HT-29 (cell line): ENCODE results near the gene LYZL1. TPM values are rescaled to one million over a fixed set of nuclear protein-coding genes. Genes with fewer than 3 reads are reported as not detected.
"Not testable (repeated sequence)": the region's sequence is repeated elsewhere in the genome, so short reads cannot be mapped to it uniquely, and the experiment has no call there.

Experiments used
- DNase-seq: peaks from one replicate; pipeline ENCODE4 v3.0.0-alpha.2; 2015; ENCODE audit warnings: low spot score
- total RNA-seq: library from RNA; depleted of rRNA; stranded (reverse); fragments of >200 nt; shearing (Covaris generic); gene quantifications from 2 replicates; pipeline ENCODE4 v1.2.3, GENCODE V29; 2014

Gene LYZL1
- total RNA-seq, 1 experiment from 2014 or later: not detected

DNA sequence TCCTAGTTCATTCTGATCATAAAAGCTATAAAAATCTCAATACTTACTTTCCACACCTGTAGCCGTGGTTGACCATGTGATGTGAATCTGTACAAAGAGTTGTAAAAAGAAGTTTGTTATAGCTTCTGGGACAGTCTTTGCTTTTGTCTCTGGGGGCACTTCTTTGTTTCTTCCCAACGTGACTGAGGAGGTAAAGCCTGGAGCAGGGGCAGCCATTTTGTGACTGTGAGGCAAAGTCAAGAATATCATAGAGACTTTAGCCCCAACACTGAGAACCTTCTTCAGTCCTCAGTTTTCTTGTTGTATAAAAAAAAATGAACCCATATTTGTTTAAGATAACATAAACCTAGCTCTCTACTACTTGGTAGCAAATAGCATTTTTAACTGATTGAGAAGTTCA lies 29.4 kb upstream of the LYZL1 start:
- DNase-seq: no peak

DNA sequence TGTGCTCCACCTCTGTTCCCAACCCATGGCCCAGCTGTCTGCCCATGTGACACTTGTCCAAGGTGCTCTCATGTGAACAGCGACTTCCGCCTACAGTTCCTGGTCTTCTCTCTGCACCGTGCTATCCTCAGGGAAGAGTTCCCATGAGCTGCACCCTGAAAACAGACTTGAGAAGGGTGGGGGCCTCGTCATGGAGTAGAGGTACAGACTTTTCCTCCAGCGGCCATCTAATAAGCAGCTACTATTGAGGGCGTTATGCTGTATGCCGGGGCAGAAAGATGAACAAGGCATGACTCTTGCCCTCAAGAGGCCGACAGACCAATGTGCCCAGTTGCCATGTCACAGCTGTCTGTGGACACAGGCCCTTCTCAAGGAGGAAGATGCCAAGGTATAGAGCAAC lies 25.4 kb upstream of the LYZL1 start:
- no peak for DNase-seq

DNA sequence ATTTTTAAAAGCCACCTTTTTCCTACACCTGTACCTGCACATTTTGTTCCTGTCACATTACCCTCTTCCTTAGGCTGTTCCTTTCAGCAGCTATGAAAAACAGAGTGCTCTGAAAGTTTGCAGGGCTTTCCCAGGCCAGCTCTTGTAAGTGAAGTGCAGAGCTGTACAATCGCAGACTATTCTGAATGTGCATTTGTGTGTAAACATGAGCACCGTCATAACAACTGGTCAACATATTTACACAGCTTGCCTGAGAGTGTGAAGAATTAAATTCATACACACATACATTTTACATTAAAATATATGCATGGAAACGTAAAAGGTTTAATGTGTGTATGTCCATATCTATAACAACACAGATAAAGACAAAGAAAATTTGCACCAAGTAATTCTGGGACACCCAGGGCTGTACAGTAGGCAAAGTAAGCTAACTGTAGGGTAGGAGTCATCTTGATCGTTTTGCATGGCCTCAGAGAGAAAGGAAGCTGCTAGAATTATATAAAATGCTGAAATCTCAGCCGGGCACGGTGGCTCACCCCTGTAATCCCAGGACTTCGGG lies 23.6 kb upstream of the LYZL1 start:
- no peak for DNase-seq

DNA sequence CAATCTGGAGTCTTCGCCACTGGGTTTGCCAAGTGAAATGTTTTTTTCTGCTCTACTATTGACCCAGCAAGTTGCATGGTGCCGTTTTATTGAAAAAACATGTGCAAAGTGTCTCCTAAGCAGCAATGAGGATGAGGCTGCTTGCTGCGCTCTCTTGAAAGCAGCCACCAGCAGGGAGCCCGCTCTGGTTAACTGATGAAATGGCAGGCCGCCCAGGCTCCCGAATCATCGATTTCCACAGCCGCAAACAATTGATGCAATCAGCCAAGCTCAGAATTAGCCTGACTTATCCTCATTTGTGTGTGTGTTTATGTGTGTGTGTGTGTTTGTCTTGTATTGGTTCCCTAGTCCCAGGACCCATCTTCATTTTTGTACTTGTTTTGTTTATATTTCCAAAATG lies 22.2 kb upstream of the LYZL1 start:
- no peak for DNase-seq

DNA sequence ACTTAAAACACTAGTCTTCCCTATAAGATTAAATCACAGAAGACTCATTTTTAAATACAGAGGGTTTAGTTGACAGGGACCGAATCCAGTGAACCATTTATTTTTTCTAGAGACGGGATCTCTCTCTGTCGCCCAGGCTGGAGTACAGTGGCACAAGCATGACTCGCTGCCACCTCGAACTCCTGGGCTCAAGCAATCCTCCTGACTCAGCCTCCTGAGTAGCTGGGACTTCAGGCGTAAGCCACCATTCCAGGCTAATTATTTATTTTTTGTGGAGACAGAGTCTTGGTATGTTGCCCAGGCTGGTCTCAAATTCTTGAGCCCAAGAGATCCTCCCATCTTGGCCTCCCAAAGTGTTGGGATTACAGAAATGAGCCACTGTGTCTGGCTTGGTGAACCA lies 20.9 kb upstream of the LYZL1 start:
- no peak for DNase-seq

DNA sequence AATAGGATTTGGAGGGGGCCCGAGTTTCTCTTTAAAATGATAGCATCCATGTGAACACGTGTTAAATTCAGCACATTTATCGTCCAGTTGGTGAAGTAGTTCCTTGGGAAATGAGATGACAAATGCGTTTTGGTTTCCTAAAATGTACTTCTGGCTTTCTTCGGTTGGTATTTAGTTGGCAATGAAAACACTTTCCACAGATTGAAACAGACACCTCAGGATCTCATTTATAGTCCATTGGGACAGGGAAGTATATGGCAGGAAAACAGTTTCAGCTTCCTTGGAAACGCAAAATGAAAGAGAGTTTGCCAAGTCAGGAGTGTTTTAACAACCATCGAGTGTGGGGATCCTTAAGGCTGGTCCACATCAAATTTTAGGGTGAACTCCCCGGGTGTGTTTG lies 19.4 kb upstream of the LYZL1 start:
- DNase-seq: no peak

DNA sequence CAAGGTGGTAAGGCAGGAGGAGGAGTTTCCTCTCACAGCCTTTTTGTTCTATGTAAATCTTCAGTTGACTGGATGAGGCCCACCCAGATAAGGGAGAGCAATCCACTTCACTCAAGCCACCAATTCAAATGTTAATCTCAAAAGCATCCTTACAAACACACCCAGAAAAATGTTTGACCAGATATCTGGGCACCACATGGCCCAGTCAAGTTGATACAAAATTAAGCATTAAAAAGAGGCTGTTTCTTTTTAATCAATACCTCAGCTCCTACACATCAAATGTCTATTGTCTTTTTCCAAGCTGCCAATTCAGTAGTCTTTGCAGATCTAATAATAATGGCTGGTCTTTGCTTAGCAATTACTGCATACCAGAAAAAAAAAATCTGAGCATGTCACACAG lies 18.0 kb upstream of the LYZL1 start:
- DNase-seq: no peak

DNA sequence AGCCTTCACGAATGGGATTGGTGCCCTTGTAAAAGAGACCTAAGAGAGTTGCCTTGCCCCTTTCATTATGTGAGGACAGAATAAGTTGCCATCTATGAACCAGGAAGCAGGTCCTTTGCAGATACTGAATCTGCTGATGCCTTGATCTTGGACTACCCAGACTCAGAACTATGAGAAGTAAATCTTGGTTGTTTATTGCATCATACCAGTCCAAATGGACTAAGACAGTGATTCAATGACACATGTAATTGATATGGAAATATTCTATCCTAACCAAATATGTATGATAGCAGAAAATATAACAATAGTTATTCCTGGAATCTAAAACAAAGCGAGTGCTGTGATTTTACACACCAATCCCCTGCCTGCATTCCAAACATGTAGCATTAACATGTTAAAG lies 17.0 kb upstream of the LYZL1 start:
- no peak for DNase-seq

DNA sequence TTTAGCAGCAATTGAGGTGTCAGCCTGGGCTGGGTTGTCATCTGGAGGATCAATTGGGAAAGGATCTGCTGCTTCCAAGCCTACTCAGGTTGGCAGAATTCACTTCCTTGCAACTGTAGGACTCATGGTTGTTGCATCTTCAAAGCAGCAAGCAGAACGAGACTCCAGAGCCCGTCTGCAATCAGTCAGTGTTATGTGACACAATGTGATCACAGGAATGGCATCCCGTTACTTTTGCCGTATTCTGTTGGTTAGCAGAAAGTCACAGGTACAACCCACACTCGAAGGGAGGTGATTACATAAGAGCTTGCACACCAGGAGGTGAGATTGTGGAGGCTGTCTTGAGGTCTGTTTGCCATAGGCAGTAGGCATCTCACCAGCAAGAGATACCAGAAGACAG lies 15.4 kb upstream of the LYZL1 start:
- DNase-seq: no peak

DNA sequence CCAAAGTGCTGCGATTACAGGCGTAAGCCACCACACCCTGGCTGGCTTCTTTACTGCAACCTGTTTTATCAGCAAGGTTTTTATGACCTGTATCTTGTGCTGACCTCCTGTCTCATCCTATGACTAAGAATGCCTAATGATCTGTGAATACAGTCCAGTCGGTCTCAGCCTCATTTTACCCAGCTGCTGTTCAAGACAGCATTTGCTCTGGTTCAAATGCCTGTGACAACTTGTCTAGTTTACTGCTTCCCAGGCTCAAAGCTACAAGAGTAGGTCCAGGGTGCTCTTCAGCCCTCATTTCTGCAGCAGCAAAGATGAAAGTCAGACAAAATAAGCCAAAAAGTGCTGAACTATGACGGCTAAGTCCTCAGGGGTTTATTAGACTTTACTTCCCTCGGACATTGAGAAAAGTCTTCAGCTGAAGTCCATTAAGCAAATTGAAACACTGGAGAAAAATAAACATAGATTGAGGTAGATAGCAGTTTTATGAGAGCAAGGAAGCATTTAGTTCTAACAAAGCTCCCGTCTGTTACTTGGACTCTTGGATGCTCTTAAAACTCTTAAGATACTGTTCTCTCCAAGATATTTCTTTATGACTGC lies 12.5 kb upstream of the LYZL1 start:
- peak; percentile 12 for DNase-seq

DNA sequence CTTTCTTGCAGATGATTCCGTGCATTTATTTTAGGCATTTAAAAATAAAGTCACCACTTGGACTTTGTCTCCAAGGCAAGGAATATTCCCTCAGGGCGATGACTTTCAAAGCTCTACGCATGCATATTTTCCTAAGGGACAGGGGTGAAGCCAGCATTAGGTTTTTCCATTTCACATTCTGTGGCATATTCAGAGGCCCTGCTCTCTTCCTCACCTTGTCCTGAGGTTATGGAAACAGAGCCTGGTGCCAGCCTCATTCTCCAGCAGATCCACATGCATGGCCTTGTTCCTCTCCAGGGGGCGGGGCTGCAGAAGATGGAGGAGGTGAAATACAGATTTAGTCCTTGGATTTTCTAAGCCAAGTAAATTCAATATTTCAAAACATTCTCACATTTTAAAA lies 11.6 kb upstream of the LYZL1 start:
- no peak for DNase-seq

DNA sequence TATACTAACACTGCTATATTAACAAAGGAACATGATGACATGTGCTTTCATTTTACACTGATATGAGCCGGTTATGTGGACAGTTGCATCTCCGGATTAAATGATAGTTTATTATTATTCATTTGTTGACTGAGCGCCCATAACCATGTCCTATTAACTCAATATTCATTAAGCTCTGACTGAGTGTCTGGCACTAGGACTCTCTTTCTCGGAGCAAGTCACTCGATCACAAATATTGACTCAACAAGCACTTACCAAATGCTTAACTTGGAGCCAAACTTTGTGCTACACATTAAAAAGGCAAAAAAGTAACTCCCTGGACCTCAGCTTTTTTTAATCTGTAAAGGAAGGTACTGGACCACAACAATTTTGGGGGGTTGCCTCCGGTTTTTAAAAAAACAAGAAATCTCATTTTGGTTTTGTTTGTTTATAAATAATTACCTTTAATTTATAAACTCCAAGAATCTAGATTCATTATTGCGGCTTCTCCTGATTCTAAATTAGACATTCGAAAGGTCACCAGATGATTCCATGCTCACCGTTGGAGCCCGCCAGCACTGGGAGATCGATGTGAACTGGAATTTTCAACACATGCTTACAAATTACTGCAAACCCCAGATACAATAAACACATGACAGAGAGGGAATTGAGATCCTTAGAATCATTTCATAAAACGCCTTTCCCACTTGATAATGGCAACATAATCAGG lies 8.9 kb upstream of the LYZL1 start:
- DNase-seq: no peak

DNA sequence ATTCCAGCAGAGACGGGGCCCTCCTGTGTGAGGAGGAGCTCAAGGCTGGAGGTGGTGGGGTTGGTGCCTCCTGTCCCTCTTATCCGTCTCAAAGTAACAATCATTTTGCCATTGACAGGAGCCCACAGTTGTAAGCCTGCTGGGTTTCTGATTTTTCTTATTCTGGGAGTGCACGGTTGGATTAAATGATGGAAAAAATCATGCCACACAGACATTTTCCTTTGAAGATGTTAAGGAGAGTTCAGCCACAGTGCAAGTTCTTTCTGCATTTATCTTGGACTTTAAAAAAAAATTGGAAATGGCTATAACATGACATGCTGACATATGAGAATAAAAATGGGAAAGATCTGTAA lies 8.4 kb upstream of the LYZL1 start:
- no peak for DNase-seq

DNA sequence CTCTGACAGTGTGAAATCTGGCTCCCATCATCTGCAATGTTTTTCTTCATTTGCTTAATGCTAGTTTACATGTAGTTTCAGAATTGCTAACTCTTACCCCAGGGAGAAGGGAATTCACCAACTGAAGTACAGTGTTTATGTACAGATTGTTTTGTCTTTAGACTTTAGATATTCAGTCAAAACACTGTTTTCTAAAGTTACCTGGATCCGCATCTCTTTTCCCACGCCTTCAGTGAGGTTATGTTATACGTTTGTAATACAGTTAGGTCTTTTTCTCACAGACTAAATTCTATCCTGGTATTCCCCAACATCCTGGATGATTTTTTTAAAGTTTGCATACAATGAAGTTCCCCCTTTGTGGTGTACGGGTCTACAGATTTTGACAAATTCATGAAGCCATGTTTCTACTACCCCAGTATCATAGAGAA lies 3.2 kb upstream of the LYZL1 start:
- no peak for DNase-seq

DNA sequence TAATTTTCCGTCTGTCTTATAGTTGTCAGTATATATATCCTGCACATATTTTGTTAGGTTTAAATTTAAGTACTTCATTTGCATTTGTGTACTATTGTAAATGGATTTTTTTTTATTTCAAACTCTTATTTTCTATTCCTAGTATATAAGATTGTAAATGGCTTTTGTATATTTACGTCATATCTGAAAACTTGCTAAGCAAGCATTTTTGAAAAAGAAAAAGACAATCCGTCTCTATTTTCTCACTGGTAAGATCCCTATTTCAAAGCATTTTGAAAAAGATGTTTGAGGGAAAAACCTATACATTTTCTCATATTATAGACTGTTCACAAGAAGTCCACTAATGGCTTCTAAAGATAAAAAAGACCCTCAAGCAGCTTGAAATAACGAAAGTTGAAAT lies 1.2 kb upstream of the LYZL1 start:
- no peak for DNase-seq

DNA sequence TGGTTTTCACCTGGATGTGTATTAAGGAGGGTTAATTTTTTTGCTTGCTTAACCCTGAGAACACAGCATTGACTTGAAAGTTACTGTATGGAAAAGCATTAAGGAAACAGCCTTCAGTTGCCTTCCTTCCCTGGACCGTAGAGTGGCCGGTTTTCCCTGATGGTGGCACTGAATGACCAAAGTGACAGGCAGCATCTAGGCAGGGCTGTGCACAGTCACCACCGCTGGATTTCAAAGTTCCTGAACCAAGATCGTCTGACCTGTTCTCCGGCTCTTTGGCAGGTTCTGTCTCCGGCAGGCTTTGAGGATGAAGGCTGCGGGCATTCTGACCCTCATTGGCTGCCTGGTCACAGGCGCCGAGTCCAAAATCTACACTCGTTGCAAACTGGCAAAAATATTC lies 2.7 kb downstream of the LYZL1 start:
- DNase-seq: not testable (repeated sequence)

DNA sequence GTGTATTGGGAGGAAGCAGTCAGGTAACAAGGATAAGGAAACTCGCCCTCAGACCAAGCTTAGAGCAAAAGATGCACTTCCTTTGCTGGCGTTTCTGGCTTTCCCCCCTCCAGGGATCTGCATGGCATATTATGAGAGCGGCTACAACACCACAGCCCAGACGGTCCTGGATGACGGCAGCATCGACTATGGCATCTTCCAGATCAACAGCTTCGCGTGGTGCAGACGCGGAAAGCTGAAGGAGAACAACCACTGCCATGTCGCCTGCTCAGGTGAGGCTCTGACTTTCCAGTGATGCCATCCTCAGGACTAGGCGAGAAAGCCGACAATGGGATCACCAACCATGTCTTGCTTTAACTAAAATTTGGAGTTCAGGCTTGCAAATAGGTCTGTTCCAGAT lies 3.5 kb downstream of the LYZL1 start:
- not testable (repeated sequence) for DNase-seq

DNA sequence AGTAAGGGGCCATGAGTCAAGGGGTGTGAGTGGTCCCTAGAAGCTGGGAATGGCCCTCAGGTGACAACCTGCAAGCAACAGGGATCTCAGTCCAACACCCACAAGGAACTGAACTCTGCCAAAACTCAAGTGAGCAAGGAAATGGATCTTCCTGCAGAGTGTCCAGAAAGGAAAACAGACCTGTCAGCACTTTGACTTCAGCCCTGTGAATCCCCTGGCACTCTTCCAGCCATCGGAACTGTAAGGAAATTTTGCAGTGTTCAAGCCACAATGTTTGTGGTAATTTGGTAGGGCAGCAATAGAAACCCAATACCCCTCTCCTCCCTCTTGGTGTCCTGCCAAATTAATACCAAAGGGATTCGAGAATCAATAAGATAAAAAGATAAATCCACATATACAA lies 6.9 kb downstream of the LYZL1 start:
- no peak for DNase-seq

DNA sequence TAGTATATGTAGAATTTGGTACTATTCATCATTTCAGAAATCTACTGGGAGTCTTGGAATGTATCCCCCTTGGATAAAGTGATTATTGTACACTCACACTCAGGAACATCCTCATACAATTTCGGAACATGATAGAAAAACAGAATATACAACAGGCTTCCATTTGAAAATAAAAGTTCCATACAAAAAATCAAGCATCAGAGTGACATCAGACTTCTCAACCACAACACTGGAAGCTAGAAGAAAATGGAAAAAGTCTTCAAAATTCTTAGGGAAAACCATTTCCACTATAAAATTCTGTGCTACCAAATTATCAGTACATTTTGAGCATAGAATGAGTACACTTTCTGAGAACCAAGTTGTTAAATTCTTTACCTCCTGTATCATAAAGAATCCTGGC lies 8.8 kb downstream of the LYZL1 start:
- DNase-seq: no peak

DNA sequence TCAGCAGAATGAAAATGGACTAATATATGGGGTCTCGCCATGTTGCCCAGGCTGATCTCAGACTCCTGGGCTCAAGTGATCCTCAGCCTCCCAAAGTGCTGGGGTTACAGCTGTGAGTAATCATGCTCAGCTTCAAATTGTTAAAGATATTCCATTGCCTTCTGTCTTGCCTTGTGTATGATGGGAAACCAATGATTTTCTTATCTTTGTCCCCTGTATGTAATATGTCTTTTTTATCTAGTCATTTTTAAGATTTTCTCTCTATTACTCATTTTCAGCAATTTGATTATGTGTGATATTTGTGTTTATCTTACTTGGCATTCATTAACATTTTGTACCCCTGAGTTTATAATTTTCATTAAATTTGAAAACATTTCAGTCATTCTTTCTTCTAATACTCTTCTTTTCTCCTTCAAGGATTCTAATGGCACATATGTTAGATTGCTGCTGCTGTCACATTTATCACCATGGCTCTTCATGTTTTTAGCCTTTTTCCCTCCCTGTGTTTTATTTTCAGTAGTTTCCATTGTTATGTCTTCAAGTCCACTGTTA lies 12.6 kb downstream of the LYZL1 start:
- no peak for DNase-seq

DNA sequence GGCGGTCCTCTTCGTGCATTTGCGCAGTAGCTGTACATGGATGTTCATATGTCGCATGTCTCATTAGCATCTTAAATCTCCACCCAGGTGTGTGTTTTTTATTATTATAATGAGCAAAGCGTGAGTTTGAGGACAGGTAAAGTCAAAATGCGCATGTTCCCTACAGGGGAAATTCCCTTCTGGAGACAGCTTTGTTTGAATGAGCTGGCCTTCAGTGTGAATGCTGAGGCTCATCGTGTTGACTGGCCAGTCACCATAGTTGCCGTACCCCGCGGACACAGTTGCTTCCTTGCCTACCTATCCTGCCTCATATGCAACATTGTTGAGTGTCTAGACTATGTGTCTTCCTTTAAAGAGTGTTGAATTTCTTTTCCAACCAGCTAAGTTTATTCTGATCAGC lies 13.6 kb downstream of the LYZL1 start:
- no peak for DNase-seq

DNA sequence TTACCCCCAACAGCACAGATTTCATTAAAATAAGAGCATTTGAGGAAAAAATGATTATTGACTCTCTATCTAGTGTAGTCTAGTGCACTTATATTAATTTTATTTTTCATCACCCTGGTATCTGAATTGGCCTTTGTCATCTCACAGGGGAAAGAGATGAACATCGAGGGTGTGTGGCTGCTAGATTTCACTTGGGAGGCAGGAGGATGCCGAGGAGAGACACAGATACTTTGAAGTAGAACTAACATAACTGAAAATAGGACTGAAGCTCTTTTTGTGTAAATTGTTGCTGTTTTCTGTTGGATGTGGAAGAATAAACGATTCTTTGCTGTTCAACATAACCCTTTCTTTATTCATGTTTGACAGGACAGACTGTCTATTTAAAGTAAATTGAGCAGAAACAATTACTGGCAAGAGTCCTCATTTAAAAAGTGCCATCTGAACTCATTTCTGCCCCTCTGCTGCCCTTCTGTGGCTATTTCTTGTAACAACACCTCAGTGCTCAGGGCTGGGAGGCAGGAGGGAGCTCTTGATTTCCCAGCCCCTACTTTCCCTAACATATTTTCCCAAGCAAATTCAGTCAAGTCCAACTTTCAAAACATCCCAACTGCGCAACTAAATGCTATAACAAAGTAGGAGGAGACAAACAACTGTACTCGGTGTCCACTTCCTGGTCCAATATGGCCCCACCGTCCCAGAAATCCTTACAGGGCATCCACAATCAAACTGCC lies 15.6 kb downstream of the LYZL1 start:
- peak; percentile 78 for DNase-seq

DNA sequence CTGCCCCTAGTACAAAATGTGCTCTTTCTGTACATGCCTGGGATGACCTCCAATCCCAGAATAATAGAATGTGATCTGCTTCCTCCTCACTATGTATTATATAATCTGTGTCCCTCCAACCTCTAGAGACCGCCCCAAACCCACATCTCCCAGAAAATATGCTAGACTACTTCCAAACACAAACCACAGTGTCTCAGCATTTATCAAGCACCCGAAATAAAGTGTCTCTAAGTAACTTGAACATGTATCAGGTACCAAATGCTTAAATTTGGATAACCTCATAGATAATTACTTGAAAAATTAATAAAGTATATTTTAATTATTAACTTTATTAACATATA lies 16.1 kb downstream of the LYZL1 start:
- DNase-seq: no peak
